Measurements from ENCODE around the gene HADHA. TPM values are rescaled to one million over a fixed set of nuclear protein-coding genes. Genes with fewer than 3 reads are reported as not detected.

Gene HADHA
- total and polyA plus RNA-seq, 2 donors (not counting 3 experiments of a cell fraction or from before 2014, with no cell fraction given) = 79.4 to 158 TPM

- dilution Hi-C loops (cut with MboI; ENCODE audit: extremely low pct_ligation_motif_present, low sequenced_read_pairs) = no loop called here
- DNase-seq (ENCODE audit: low read depth, low spot score) (no peak), FAIRE-seq (no peak)
- H3K9me1 ChIP-seq (replicated peaks; ENCODE audit: control insufficient read depth, extremely low read depth, insufficient read depth, low read length) = no peaks in the 10 kb centered on the region
- H2AFZ ChIP-seq (ENCODE audit: low read depth, low read length) = no peak overlapping the region
- H3K27ac ChIP-seq (ENCODE audit: insufficient read depth, low read depth, low read length) = no peak overlapping the region
- ChIA-PET CTCF (interaction anchor here (0.7 to 1.5 kb wide), 3 partner anchors 32 to 570 kb away, joined by 3 read pairs; partner anchors contain the start of genes HADHA and HADHB), POLR2A (no interaction called here)
- no TSS peak for BruUV-seq (replicated peaks)
- H3K9me3 ChIP-seq (replicated peaks; ENCODE audit: control insufficient read depth, insufficient read depth, low read length) = no peaks in the 10 kb centered on the region
- no peak overlapping the region for H3K9ac ChIP-seq (replicated peaks; ENCODE audit: extremely low read depth, insufficient read depth, low read length)
- H3K27me3 ChIP-seq (ENCODE audit: control insufficient read depth in 2 of 2, insufficient read depth in 2 of 2, low read length in 2 of 2) = no peaks in the 10 kb centered on the region
- intact Hi-C loops (cut with micrococcal nuclease) = no loop called here
- no peak for TF ChIP-seq FOS (IDR thresholded peaks at IDR 0.05; ENCODE audit: borderline replicate concordance, insufficient read depth, low read length)
- no peak for TF ChIP-seq MYC (IDR thresholded peaks at IDR 0.05; ENCODE audit: low read depth, low read length)
- TF ChIP-seq POLR2A (IDR thresholded peaks at IDR 0.05; ENCODE audit: low read depth, low read length) = no peak
- TF ChIP-seq EZH2 (IDR thresholded peaks at IDR 0.05; ENCODE audit: borderline replicate concordance, low read depth, low read length, severe bottlenecking) = no peak
- TF ChIP-seq POLR2AphosphoS5 (IDR thresholded peaks at IDR 0.05; ENCODE audit: insufficient read depth, low read depth, low read length) = no peak
- no peak for TF ChIP-seq GATA2 (IDR thresholded peaks at IDR 0.05; ENCODE audit: insufficient read depth, insufficient read length, low read depth, low read length)
- TF ChIP-seq, protein P1, sequence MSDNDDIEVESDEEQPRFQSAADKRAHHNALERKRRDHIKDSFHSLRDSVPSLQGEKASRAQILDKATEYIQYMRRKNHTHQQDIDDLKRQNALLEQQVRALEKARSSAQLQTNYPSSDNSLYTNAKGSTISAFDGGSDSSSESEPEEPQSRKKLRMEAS (IDR thresholded peaks at IDR 0.05; ENCODE audit: insufficient read depth, insufficient read length) = no peak
- TF ChIP-seq JUN (IDR thresholded peaks at IDR 0.05; ENCODE audit: borderline replicate concordance, insufficient read depth, insufficient read length, low read depth) = no peak
- no peak for TF ChIP-seq CTCF (IDR thresholded peaks at IDR 0.05; ENCODE audit: extremely low read depth in 1 of 2, insufficient read depth in 1 of 2, low read depth in 1 of 2, low read length in 2 of 2)
- peaks cover 4 to 16% of the 10 kb centered on the region in 2 experiments for H3K36me3 ChIP-seq (ENCODE audit: control insufficient read depth in 2 of 2, extremely low read depth in 1 of 2, insufficient read depth in 2 of 2, low read length in 2 of 2)
- no peak overlapping the region for H3K4me2 ChIP-seq (ENCODE audit: insufficient read depth, low read length)
- peaks cover 18% of the 10 kb centered on the region for H3K4me1 ChIP-seq (ENCODE audit: control insufficient read depth, extremely low read depth, insufficient read depth, low read length)
- H3K4me3 ChIP-seq (replicated peaks in 1 of 3; ENCODE audit: insufficient read depth in 1 of 3, low read depth in 1 of 3, low read length in 3 of 3) = no peak overlapping the region
- H4K20me1 ChIP-seq (replicated peaks; ENCODE audit: control insufficient read depth, extremely low read depth, insufficient read depth, low read length) = no peaks in the 10 kb centered on the region
- H3K79me2 ChIP-seq (ENCODE audit: control insufficient read depth, insufficient read depth, low read length) = no peaks in the 10 kb centered on the region
Measured at GRCh38 chr2:26276484-26277227, 32.2 kb upstream of the HADHA start.
